Diencephalon (tissue), 1 donor: ENCODE measurements around the gene CDSN. TPM values are rescaled to one million over a fixed set of nuclear protein-coding genes. Genes with fewer than 3 reads are reported as not detected.

ENCODE experiments used
- small RNA-seq: library from RNA; depleted of rRNA; stranded (forward); fragments of <200 nt; gene quantifications from one replicate; pipeline ENCODE3, GENCODE V24; 2014
- total RNA-seq: library from RNA; depleted of rRNA; stranded (reverse); fragments of >200 nt; gene quantifications from one replicate; pipeline ENCODE4 v1.2.3, GENCODE V29; 2014

The CDSN gene, protein sequence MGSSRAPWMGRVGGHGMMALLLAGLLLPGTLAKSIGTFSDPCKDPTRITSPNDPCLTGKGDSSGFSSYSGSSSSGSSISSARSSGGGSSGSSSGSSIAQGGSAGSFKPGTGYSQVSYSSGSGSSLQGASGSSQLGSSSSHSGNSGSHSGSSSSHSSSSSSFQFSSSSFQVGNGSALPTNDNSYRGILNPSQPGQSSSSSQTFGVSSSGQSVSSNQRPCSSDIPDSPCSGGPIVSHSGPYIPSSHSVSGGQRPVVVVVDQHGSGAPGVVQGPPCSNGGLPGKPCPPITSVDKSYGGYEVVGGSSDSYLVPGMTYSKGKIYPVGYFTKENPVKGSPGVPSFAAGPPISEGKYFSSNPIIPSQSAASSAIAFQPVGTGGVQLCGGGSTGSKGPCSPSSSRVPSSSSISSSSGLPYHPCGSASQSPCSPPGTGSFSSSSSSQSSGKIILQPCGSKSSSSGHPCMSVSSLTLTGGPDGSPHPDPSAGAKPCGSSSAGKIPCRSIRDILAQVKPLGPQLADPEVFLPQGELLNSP
- not detected for total RNA-seq

DNA sequence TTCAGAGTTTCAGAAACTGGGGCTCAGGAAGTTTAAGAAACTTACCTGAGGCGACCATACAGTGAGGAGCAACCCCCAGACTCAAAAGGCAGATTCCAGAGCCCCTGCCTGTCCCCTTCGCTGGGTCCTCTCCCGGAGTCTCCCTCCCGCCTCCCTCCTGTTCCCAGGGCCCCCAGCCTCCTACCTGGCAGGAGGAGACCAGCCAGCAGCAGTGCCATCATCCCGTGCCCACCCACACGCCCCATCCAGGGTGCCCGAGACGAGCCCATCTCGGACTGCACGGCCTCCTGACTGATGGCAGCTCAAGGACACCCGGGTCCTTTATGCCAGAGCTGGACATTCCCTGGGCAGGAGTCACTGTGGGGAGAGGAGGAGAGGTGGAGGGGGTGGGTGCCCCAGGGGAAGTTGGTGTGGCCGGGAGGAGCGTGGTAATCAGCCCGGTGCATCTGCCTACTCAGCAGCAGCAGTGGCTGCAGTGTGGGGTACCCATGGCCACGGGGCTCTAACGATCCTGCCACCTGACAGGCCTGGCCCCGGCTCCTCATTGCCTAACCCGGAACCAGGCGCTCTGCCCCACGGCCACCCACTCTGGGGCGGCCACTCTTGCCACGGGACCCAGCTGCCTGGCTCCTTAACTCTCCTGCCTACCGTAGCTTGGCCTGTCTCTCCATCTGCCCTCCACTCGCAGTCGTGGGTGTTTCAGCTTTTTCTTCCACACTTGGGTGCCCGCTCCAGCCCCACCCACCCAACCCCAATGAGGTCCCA, at the start of gene CDSN:
CDSN (minus strand) TSS at position 296 of the 765 bp plus-strand sequence; CDS start at position 269, 27 bp downstream.

GRCh38 chr6:31158140-31158862, 38.1 kb upstream of the CDSN start, which contains the start of gene TCF19:
TCF19 (plus strand) TSS chr6:31158589; CDS start chr6:31159470, 881 bp downstream.

DNA sequence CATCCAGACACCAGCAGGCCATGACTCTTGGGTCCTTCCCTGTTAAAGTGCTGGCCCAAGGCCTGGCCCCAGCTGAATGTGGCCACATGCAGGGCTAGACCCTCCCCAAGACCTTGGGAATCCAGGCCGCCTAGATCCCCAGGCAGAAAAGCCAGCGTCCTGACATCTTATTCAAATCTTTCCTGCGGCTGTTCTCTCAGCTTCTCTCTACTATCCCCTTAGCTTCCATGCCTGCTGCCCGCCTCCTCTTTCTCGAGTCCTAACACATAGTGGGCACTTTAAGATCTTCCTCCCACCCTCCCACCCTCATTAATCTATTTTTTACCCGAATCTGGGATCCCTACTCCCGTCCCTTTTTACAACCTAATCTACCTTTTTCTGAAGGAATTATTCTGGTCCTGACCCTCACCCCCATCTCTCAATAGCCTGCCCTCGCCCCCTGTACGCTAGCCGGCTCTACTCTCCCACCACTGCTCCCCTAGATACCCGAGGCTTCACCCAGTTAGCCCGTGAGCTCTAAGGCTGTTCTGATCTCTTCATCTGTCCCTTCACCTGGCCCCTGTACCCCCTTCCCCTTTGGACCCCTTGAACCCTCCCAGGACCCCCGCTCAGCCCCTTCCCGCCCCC, 37.4 kb upstream of the CDSN start, which contains the start of gene CCHCR1:
CCHCR1 (minus strand) TSS at position 290 of the 627 bp plus-strand sequence; CDS start at position 88, 202 bp downstream.

GRCh38 chr6:31138982-31139381, 18.7 kb upstream of the CDSN start, which contains the start of gene PSORS1C2:
PSORS1C2 (minus strand) TSS chr6:31139066; CDS start chr6:31139026, 40 bp downstream.

DNA sequence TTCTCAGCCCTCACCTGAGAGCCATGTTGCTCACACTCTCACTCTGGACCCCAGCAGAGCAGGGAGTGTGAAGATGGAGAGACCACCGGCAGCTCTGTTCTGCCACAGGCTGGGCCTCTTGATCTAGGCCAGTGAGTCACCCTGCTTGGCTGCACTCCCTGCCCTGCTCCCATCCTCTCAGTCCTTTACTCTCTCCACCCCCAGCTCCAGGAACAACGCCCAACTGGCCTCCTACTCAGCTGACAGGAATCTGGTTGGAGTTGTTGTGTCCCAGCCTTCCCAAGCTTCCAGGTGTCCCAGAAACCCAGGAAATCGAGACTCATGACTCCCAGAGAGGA, 5.7 kb downstream of the CDSN start, which contains the start of gene PSORS1C1:
PSORS1C1 (plus strand) TSS at position 260 of the 338 bp plus-strand sequence. CDS start 14,833 bp downstream, outside the sequence.

GRCh38 chr6:31112478-31112877, 7.8 kb downstream of the CDSN start, which contains the start of gene C6orf15:
C6orf15 (minus strand) TSS chr6:31112575; CDS start chr6:31112555, 20 bp downstream.

Small RNA genes within 50 kb of the gene (small RNA-seq; reads per million reads assigned to genes)
- gene POLR2LP1 (not detected), gene RNU6-1133P (0.08 reads per million)

Other genes starting within 250 kb of the CDSN start
- gene DDR1, start 235.9 kb downstream of the CDSN start, total RNA-seq: 164 TPM
- gene GTF2H4, start 212.2 kb downstream of the CDSN start, total RNA-seq: 26.5 TPM
- gene VARS2, start 206.2 kb downstream of the CDSN start, total RNA-seq: 33.0 TPM
- gene SFTA2, start 188.3 kb downstream of the CDSN start, total RNA-seq: not detected
- not detected for gene MUCL3, start 179.5 kb downstream of the CDSN start, total RNA-seq
- not detected for gene MUC21, start 136.7 kb downstream of the CDSN start, total RNA-seq
- not detected for gene MUC22, start 110.0 kb downstream of the CDSN start, total RNA-seq
- not detected for gene C6orf15, start 7.9 kb downstream of the CDSN start, total RNA-seq
- gene PSORS1C1, start 5.6 kb downstream of the CDSN start, total RNA-seq: not detected
- gene PSORS1C2, start 18.6 kb upstream of the CDSN start, total RNA-seq: not detected
- gene CCHCR1, start 37.4 kb upstream of the CDSN start, total RNA-seq: 13.4 TPM
- gene TCF19, start 38.1 kb upstream of the CDSN start, total RNA-seq: 6.7 TPM
- not detected for gene POU5F1, start 50.2 kb upstream of the CDSN start, total RNA-seq
- gene HLA-C, start 151.6 kb upstream of the CDSN start, total RNA-seq: 40.4 TPM
- 56.7 TPM for gene HLA-B, start 236.7 kb upstream of the CDSN start, total RNA-seq